GM18867 (cell line): ENCODE data around the gene FGD3.
"Not testable (repeated sequence)": the region's sequence is repeated elsewhere in the genome, so short reads cannot be mapped to it uniquely, and the experiment has no call there.

Source experiments
- ATAC-seq: cut with Tn5 transposase; IDR thresholded peaks from one replicate; pipeline ENCODE4 v1.9.1; 2021; ENCODE audit warnings: mild to moderate bottlenecking, moderate library complexity; ENCODE audit not compliant: unreplicated experiment

Gene FGD3

GRCh38 chr9:93005876-93006275 lies 58.6 kb downstream of the FGD3 start:
- no peak for ATAC-seq

GRCh38 chr9:93007529-93008058 lies 60.3 kb downstream of the FGD3 start:
- no peak for ATAC-seq

GRCh38 chr9:93008457-93008856 lies 61.1 kb downstream of the FGD3 start:
- no peak for ATAC-seq

GRCh38 chr9:93009337-93010015 lies 62.2 kb downstream of the FGD3 start:
- no peak for ATAC-seq

GRCh38 chr9:93010056-93010455 lies 62.7 kb downstream of the FGD3 start:
- no peak for ATAC-seq

- ATAC-seq, result no peak
Observed at GRCh38 chr9:93010704-93011103, 63.4 kb downstream of the FGD3 start.

GRCh38 chr9:93011114-93011513 lies 63.8 kb downstream of the FGD3 start:
- no peak for ATAC-seq

- ATAC-seq, result no peak
Observed at GRCh38 chr9:93012963-93013855, 65.9 kb downstream of the FGD3 start.

GRCh38 chr9:93013856-93014582 lies 66.7 kb downstream of the FGD3 start:
- no peak for ATAC-seq

- ATAC-seq, result not testable (repeated sequence)
Observed at GRCh38 chr9:93015190-93015589, 67.9 kb downstream of the FGD3 start.

GRCh38 chr9:93017621-93018020 lies 70.3 kb downstream of the FGD3 start:
- no peak for ATAC-seq

GRCh38 chr9:93020151-93020550 lies 72.8 kb downstream of the FGD3 start:
- ATAC-seq, result no peak

- no peak for ATAC-seq
Observed at GRCh38 chr9:93020771-93021670, 73.7 kb downstream of the FGD3 start.

GRCh38 chr9:93022066-93022465 lies 74.7 kb downstream of the FGD3 start:
- no peak for ATAC-seq

GRCh38 chr9:93022721-93023520 lies 75.6 kb downstream of the FGD3 start:
- ATAC-seq, result no peak

- ATAC-seq, result no peak
Observed at GRCh38 chr9:93023521-93023815, 76.1 kb downstream of the FGD3 start.

GRCh38 chr9:93024646-93024910 lies 77.3 kb downstream of the FGD3 start:
- no peak for ATAC-seq

- no peak for ATAC-seq
Observed at GRCh38 chr9:93024986-93025630, 77.8 kb downstream of the FGD3 start.

GRCh38 chr9:93025736-93026135 lies 78.4 kb downstream of the FGD3 start:
- no peak for ATAC-seq
